ENCODE results near the gene NTRK2.

DNA sequence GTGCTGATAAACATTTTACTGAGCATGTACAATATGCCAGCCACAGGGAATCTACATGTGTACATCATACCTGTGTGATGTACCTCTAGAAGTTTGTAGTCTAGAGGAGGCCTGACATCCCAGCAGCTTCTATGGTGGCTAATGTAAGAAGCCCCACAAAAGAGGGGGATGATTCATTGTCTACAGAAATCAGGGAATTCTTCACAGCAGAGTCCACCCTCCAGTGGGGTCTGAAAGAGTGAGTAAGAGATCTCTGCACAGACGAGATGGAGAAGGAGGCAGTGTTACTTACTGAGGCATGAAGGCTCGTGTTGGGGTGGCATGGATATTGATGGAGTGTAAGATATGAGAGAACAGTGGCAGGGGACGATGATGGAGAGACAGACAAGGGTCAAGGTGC, 103.0 kb downstream of the NTRK2 start:
- TF ChIP-seq CTCF (IDR thresholded peaks at IDR 0.05; ENCODE audit: low read depth, low read length, missing input control) (no peak), RXRA (IDR thresholded peaks at IDR 0.05) (no peak), RAD21 (IDR thresholded peaks at IDR 0.05) (no peak), REST (IDR thresholded peaks at IDR 0.05) (no peak), SP1 (IDR thresholded peaks at IDR 0.05) (no peak)
- TF ChIP-seq, protein P1, sequence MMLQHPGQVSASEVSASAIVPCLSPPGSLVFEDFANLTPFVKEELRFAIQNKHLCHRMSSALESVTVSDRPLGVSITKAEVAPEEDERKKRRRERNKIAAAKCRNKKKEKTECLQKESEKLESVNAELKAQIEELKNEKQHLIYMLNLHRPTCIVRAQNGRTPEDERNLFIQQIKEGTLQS (IDR thresholded peaks at IDR 0.05): no peak
